ENCODE measurements around the gene VPS37C.
"Not testable (repeated sequence)": the region's sequence is repeated elsewhere in the genome, so short reads cannot be mapped to it uniquely, and the experiment has no call there.

VPS37C gene

GRCh38 chr11:61103851-61104423 is 57.3 kb downstream of the VPS37C start:
- Histone ChIP-seq H3K9ac (ENCODE audit: low read depth in 1 of 2, low read length in 2 of 2) (no peak overlapping the region), H3K9me3 (ENCODE audit: control insufficient read depth in 2 of 2, low read length in 2 of 2) (no peaks in the 10 kb centered on the region), H3K27me3 (ENCODE audit: control insufficient read depth in 2 of 2, insufficient read depth in 2 of 2, low read length in 2 of 2) (no peaks in the 10 kb centered on the region), H3K36me3 (ENCODE audit: control insufficient read depth in 2 of 2, insufficient read depth in 2 of 2, low read length in 2 of 2) (no peaks in the 10 kb centered on the region), H3K4me3 (ENCODE audit: low read length in 2 of 2) (peak overlapping the region in 1 of 2 donors; percentile 37), H3K27ac (ENCODE audit: low read depth in 2 of 2, low read length in 2 of 2) (no peak overlapping the region), H3K4me1 (ENCODE audit: control insufficient read depth in 2 of 2, insufficient read depth in 2 of 2, low read length in 2 of 2) (peaks cover 0 to 3% of the 10 kb centered on the region in 2 donors)

- H3K4me3 ChIP-seq (ENCODE audit: low read length in 2 of 2): peak overlapping the region; percentile 12 to 37
- H3K9me3 ChIP-seq (ENCODE audit: control insufficient read depth in 2 of 2, low read length in 2 of 2): no peaks in the 10 kb centered on the region
- no peaks in the 10 kb centered on the region for H3K27me3 ChIP-seq (ENCODE audit: control insufficient read depth in 2 of 2, insufficient read depth in 2 of 2, low read length in 2 of 2)
- H3K27ac ChIP-seq (ENCODE audit: low read depth in 2 of 2, low read length in 2 of 2): peak overlapping the region in 1 of 2 donors; percentile 70
- peaks cover 0 to 3% of the 10 kb centered on the region in 2 donors for H3K4me1 ChIP-seq (ENCODE audit: control insufficient read depth in 2 of 2, insufficient read depth in 2 of 2, low read length in 2 of 2)
- H3K9ac ChIP-seq (ENCODE audit: low read depth in 1 of 2, low read length in 2 of 2): peak overlapping the region in 1 of 2 donors; percentile 24
- no peaks in the 10 kb centered on the region for H3K36me3 ChIP-seq (ENCODE audit: control insufficient read depth in 2 of 2, insufficient read depth in 2 of 2, low read length in 2 of 2)
Measured at GRCh38 chr11:61102667-61103571, 58.3 kb downstream of the VPS37C start.

- H3K9ac ChIP-seq (ENCODE audit: low read depth in 1 of 2, low read length in 2 of 2): no peak overlapping the region
- H3K27ac ChIP-seq (ENCODE audit: low read depth in 2 of 2, low read length in 2 of 2): no peak overlapping the region
- H3K27me3 ChIP-seq (ENCODE audit: control insufficient read depth in 2 of 2, insufficient read depth in 2 of 2, low read length in 2 of 2): no peaks in the 10 kb centered on the region
- no peaks in the 10 kb centered on the region for H3K9me3 ChIP-seq (ENCODE audit: control insufficient read depth in 2 of 2, low read length in 2 of 2)
- no peak overlapping the region for H3K4me3 ChIP-seq (ENCODE audit: low read length in 2 of 2)
- peaks cover 0 to 3% of the 10 kb centered on the region in 2 donors for H3K4me1 ChIP-seq (ENCODE audit: control insufficient read depth in 2 of 2, insufficient read depth in 2 of 2, low read length in 2 of 2)
- no peaks in the 10 kb centered on the region for H3K36me3 ChIP-seq (ENCODE audit: control insufficient read depth in 2 of 2, insufficient read depth in 2 of 2, low read length in 2 of 2)
Measured at GRCh38 chr11:61098778-61099177, 62.4 kb downstream of the VPS37C start.

GRCh38 chr11:61098261-61098660 is 63.0 kb downstream of the VPS37C start:
- H3K27ac ChIP-seq (ENCODE audit: low read depth in 2 of 2, low read length in 2 of 2); H3K9me3 ChIP-seq (ENCODE audit: control insufficient read depth in 2 of 2, low read length in 2 of 2); H3K36me3 ChIP-seq (ENCODE audit: control insufficient read depth in 2 of 2, insufficient read depth in 2 of 2, low read length in 2 of 2): not testable (repeated sequence)

GRCh38 chr11:61095021-61095420 is 66.2 kb downstream of the VPS37C start:
- Histone ChIP-seq H3K4me3 (ENCODE audit: low read length in 2 of 2) (no peak overlapping the region), H3K4me1 (ENCODE audit: control insufficient read depth in 2 of 2, insufficient read depth in 2 of 2, low read length in 2 of 2) (no peaks in the 10 kb centered on the region), H3K9ac (ENCODE audit: low read depth in 1 of 2, low read length in 2 of 2) (no peak overlapping the region), H3K27me3 (ENCODE audit: control insufficient read depth in 2 of 2, insufficient read depth in 2 of 2, low read length in 2 of 2) (no peaks in the 10 kb centered on the region), H3K36me3 (ENCODE audit: control insufficient read depth in 2 of 2, insufficient read depth in 2 of 2, low read length in 2 of 2) (no peaks in the 10 kb centered on the region), H3K27ac (ENCODE audit: low read depth in 2 of 2, low read length in 2 of 2) (no peak overlapping the region), H3K9me3 (ENCODE audit: control insufficient read depth in 2 of 2, low read length in 2 of 2) (no peaks in the 10 kb centered on the region)

More at GRCh38 chr11:61098261-61098660, 63.0 kb downstream of the VPS37C start:
- not testable (repeated sequence) for H3K27me3 ChIP-seq (ENCODE audit: control insufficient read depth in 2 of 2, insufficient read depth in 2 of 2, low read length in 2 of 2); H3K9ac ChIP-seq (ENCODE audit: low read depth in 1 of 2, low read length in 2 of 2); H3K4me1 ChIP-seq (ENCODE audit: control insufficient read depth in 2 of 2, insufficient read depth in 2 of 2, low read length in 2 of 2); H3K4me3 ChIP-seq (ENCODE audit: low read length in 2 of 2)

GRCh38 chr11:61094167-61094566 is 67.1 kb downstream of the VPS37C start:
- not testable (repeated sequence) for H3K27me3 ChIP-seq (ENCODE audit: control insufficient read depth in 2 of 2, insufficient read depth in 2 of 2, low read length in 2 of 2); H3K4me3 ChIP-seq (ENCODE audit: low read length in 2 of 2); H3K36me3 ChIP-seq (ENCODE audit: control insufficient read depth in 2 of 2, insufficient read depth in 2 of 2, low read length in 2 of 2); H3K9ac ChIP-seq (ENCODE audit: low read depth in 1 of 2, low read length in 2 of 2); H3K27ac ChIP-seq (ENCODE audit: low read depth in 2 of 2, low read length in 2 of 2); H3K9me3 ChIP-seq (ENCODE audit: control insufficient read depth in 2 of 2, low read length in 2 of 2); H3K4me1 ChIP-seq (ENCODE audit: control insufficient read depth in 2 of 2, insufficient read depth in 2 of 2, low read length in 2 of 2)

- no peaks in the 10 kb centered on the region for H3K36me3 ChIP-seq (ENCODE audit: control insufficient read depth in 2 of 2, insufficient read depth in 2 of 2, low read length in 2 of 2)
- no peaks in the 10 kb centered on the region for H3K27me3 ChIP-seq (ENCODE audit: control insufficient read depth in 2 of 2, insufficient read depth in 2 of 2, low read length in 2 of 2)
- H3K4me1 ChIP-seq (ENCODE audit: control insufficient read depth in 2 of 2, insufficient read depth in 2 of 2, low read length in 2 of 2): no peaks in the 10 kb centered on the region
- H3K27ac ChIP-seq (ENCODE audit: low read depth in 2 of 2, low read length in 2 of 2): no peak overlapping the region
- H3K9me3 ChIP-seq (ENCODE audit: control insufficient read depth in 2 of 2, low read length in 2 of 2): no peaks in the 10 kb centered on the region
- no peak overlapping the region for H3K9ac ChIP-seq (ENCODE audit: low read depth in 1 of 2, low read length in 2 of 2)
- H3K4me3 ChIP-seq (ENCODE audit: low read length in 2 of 2): no peak overlapping the region
Measured at GRCh38 chr11:61092908-61093763, 68.1 kb downstream of the VPS37C start.

- Histone ChIP-seq H3K4me1 (ENCODE audit: control insufficient read depth in 2 of 2, insufficient read depth in 2 of 2, low read length in 2 of 2) (no peaks in the 10 kb centered on the region), H3K27ac (ENCODE audit: low read depth in 2 of 2, low read length in 2 of 2) (no peak overlapping the region), H3K27me3 (ENCODE audit: control insufficient read depth in 2 of 2, insufficient read depth in 2 of 2, low read length in 2 of 2) (no peaks in the 10 kb centered on the region), H3K9me3 (ENCODE audit: control insufficient read depth in 2 of 2, low read length in 2 of 2) (no peaks in the 10 kb centered on the region), H3K4me3 (ENCODE audit: low read length in 2 of 2) (no peak overlapping the region), H3K36me3 (ENCODE audit: control insufficient read depth in 2 of 2, insufficient read depth in 2 of 2, low read length in 2 of 2) (no peaks in the 10 kb centered on the region), H3K9ac (ENCODE audit: low read depth in 1 of 2, low read length in 2 of 2) (no peak overlapping the region)
Measured at GRCh38 chr11:61092280-61092766, 68.9 kb downstream of the VPS37C start.

GRCh38 chr11:61091373-61092279 is 69.6 kb downstream of the VPS37C start:
- Histone ChIP-seq H3K9me3 (ENCODE audit: control insufficient read depth in 2 of 2, low read length in 2 of 2) (no peaks in the 10 kb centered on the region), H3K27ac (ENCODE audit: low read depth in 2 of 2, low read length in 2 of 2) (no peak overlapping the region), H3K4me3 (ENCODE audit: low read length in 2 of 2) (no peak overlapping the region), H3K4me1 (ENCODE audit: control insufficient read depth in 2 of 2, insufficient read depth in 2 of 2, low read length in 2 of 2) (no peaks in the 10 kb centered on the region), H3K9ac (ENCODE audit: low read depth in 1 of 2, low read length in 2 of 2) (no peak overlapping the region), H3K27me3 (ENCODE audit: control insufficient read depth in 2 of 2, insufficient read depth in 2 of 2, low read length in 2 of 2) (no peaks in the 10 kb centered on the region), H3K36me3 (ENCODE audit: control insufficient read depth in 2 of 2, insufficient read depth in 2 of 2, low read length in 2 of 2) (no peaks in the 10 kb centered on the region)
